Activated CD8-positive, alpha-beta memory T cell treated with anti-CD3 and anti-CD28 coated beads for 24 hours (primary cell): Measurements from ENCODE around the gene ZBTB20.
"Not testable (repeated sequence)": the region's sequence is repeated elsewhere in the genome, so short reads cannot be mapped to it uniquely, and the experiment has no call there.

Experiments used
- DNase-seq: peaks from one replicate; pipeline ENCODE4 v3.0.0-alpha.2; 2020

Gene ZBTB20

GRCh38 chr3:114816052-114816451, 331.0 kb downstream of the ZBTB20 start:
- DNase-seq = no peak

- not testable (repeated sequence) for DNase-seq
Observed at GRCh38 chr3:114812541-114813238, 334.4 kb downstream of the ZBTB20 start.

- no peak for DNase-seq
Observed at GRCh38 chr3:114809668-114810413, 337.2 kb downstream of the ZBTB20 start.

- no peak for DNase-seq
Observed at GRCh38 chr3:114804099-114804498, 343.0 kb downstream of the ZBTB20 start.

GRCh38 chr3:114803042-114803695, 343.9 kb downstream of the ZBTB20 start:
- DNase-seq = no peak

GRCh38 chr3:114800272-114801031, 346.6 kb downstream of the ZBTB20 start:
- no peak for DNase-seq

- DNase-seq = no peak
Observed at GRCh38 chr3:114799816-114800215, 347.3 kb downstream of the ZBTB20 start.

GRCh38 chr3:114796796-114797195, 350.3 kb downstream of the ZBTB20 start:
- DNase-seq = no peak

GRCh38 chr3:114794894-114795630, 352.0 kb downstream of the ZBTB20 start:
- DNase-seq = no peak

GRCh38 chr3:114792159-114792918, 354.7 kb downstream of the ZBTB20 start:
- DNase-seq = no peak

GRCh38 chr3:114790752-114791151, 356.3 kb downstream of the ZBTB20 start:
- DNase-seq = no peak

GRCh38 chr3:114789803-114790202, 357.3 kb downstream of the ZBTB20 start:
- no peak for DNase-seq

GRCh38 chr3:114775395-114775794, 371.7 kb downstream of the ZBTB20 start:
- no peak for DNase-seq

GRCh38 chr3:114770874-114771273, 376.2 kb downstream of the ZBTB20 start:
- DNase-seq = no peak

GRCh38 chr3:114764056-114764492, 383.0 kb downstream of the ZBTB20 start:
- DNase-seq = no peak

GRCh38 chr3:114762144-114762543, 384.9 kb downstream of the ZBTB20 start:
- no peak for DNase-seq

GRCh38 chr3:114760679-114761078, 386.4 kb downstream of the ZBTB20 start:
- no peak for DNase-seq

- DNase-seq = no peak
Observed at GRCh38 chr3:114758831-114759699, 388.0 kb downstream of the ZBTB20 start.

GRCh38 chr3:114756506-114757279, 390.4 kb downstream of the ZBTB20 start:
- DNase-seq = no peak

- DNase-seq = no peak
Observed at GRCh38 chr3:114746502-114746901, 400.6 kb downstream of the ZBTB20 start.
